GM12878 (cell line): Measurements from ENCODE around the gene GGTA1. TPM values are rescaled to one million over a fixed set of nuclear protein-coding genes. Genes with fewer than 3 reads are reported as not detected.

Experiments
- BCL11A ChIP-seq: IDR thresholded peaks from 2 replicates; pipeline ENCODE4 v1.6.1; 2011; ENCODE audit warnings: low read depth, low read length
- BRCA1 ChIP-seq: IDR thresholded peaks from 2 replicates; pipeline ENCODE4 v1.6.1; 2011; ENCODE audit warnings: low read depth, low read length, improper control_type of control experiment
- EED ChIP-seq: sonication (generic); IDR thresholded peaks from 2 replicates; pipeline ENCODE4 v1.6.1; 2016; ENCODE audit warnings: antibody characterized with exemption, low read depth
- FOXM1 ChIP-seq: IDR thresholded peaks from 2 replicates; pipeline ENCODE4 v1.6.1; 2012; ENCODE audit warnings: low read depth, mild to moderate bottlenecking, inconsistent platforms, low read length, moderate library complexity
- GABPA ChIP-seq: IDR thresholded peaks from 2 replicates; pipeline ENCODE4 v1.6.1; 2014; ENCODE audit warnings: antibody characterized with exemption, low read depth, mild to moderate bottlenecking, inconsistent platforms
- PAX5 ChIP-seq: IDR thresholded peaks from 2 replicates; pipeline ENCODE4 v1.6.1; 2011; ENCODE audit warnings: low read depth, low read length, borderline replicate concordance
- PAX8 ChIP-seq: fragments of 450-650 bp; IDR thresholded peaks from 2 replicates; pipeline ENCODE4 v1.6.1; 2017; ENCODE audit warnings: mild to moderate bottlenecking, moderate library complexity
- RUNX3 ChIP-seq: IDR thresholded peaks from 2 replicates; pipeline ENCODE4 v1.6.1; 2012; ENCODE audit warnings: low read length, inconsistent platforms
- TARDBP ChIP-seq: IDR thresholded peaks from 2 replicates; pipeline ENCODE4 v1.6.1; 2016; ENCODE audit warnings: borderline replicate concordance
- YBX1 ChIP-seq: fragments of 450-650 bp; IDR thresholded peaks from 2 replicates; pipeline ENCODE4 v1.6.1; 2016; ENCODE audit warnings: antibody characterized with exemption
- polyA plus RNA-seq, 11 experiments: library from polyadenylated mRNA; depleted of rRNA in 4 of 11; unstranded in 6 of 11; stranded (reverse) in 5 of 11; fragments of >200 nt; fragmentation: Nextera tagmentation in 4 of 11; fragmentation: Illumina TruSeq in 1 of 11; extraction: Ambion mirVana in 4 of 11; extraction: Trizol in 1 of 11; gene quantifications; 1 replicate in 1 of 11; 2 replicates in 10 of 11; pipeline versions ENCODE4 v1.2.1 to v1.2.3, GENCODE V29; 2011 to 2016; ENCODE audit warnings: inconsistent platforms in 2 of 11, missing spikeins in 2 of 11, low read depth in 1 of 11
- total RNA-seq, 4 experiments: library from RNA; depleted of rRNA in 3 of 4; stranded (reverse); fragments of >200 nt in 3 of 4; fragmentation: Illumina TruSeq in 1 of 4; extraction: Trizol in 1 of 4; gene quantifications; 2 replicates each; pipeline versions ENCODE4 v1.2.1 to v1.2.3, GENCODE V29; 2013 to 2021
- TF ChIP-seq, protein P1 (sequence below): fragments of 450-650 bp; formaldehyde crosslinking; IDR thresholded peaks from 2 replicates; pipeline ENCODE4 v1.4.0; 2022; ENCODE audit warnings: mild to moderate bottlenecking, moderate library complexity
- TF ChIP-seq, protein P2 (sequence below): fragments of 450-650 bp; formaldehyde crosslinking; IDR thresholded peaks from 2 replicates; pipeline ENCODE4 v1.5.0; 2022; ENCODE audit warnings: mild to moderate bottlenecking, missing genetic modification characterization
- TF ChIP-seq, protein P3 (sequence below): fragments of 450-650 bp; IDR thresholded peaks from 2 replicates; pipeline ENCODE4 v1.6.1; 2016; ENCODE audit warnings: mild to moderate bottlenecking
- TF ChIP-seq, protein P4 (sequence below): IDR thresholded peaks from 2 replicates; pipeline ENCODE4 v1.6.1; 2012; ENCODE audit warnings: improper control_type of control experiment, low read depth, low read length; ENCODE audit not compliant: insufficient replicate concordance
- TF ChIP-seq, protein P5 (sequence below): IDR thresholded peaks from 2 replicates; pipeline ENCODE4 v1.6.1; 2011; ENCODE audit warnings: mild to moderate bottlenecking, low read depth, low read length, moderate library complexity; ENCODE audit not compliant: insufficient replicate concordance

Gene GGTA1
- total and polyA plus RNA-seq, 10 of the 15 experiments (the other 5 are each of a cell fraction or from before 2014, with no cell fraction given) = 0.09 to 0.65 (median 0.17) TPM; not detected in 2

DNA sequence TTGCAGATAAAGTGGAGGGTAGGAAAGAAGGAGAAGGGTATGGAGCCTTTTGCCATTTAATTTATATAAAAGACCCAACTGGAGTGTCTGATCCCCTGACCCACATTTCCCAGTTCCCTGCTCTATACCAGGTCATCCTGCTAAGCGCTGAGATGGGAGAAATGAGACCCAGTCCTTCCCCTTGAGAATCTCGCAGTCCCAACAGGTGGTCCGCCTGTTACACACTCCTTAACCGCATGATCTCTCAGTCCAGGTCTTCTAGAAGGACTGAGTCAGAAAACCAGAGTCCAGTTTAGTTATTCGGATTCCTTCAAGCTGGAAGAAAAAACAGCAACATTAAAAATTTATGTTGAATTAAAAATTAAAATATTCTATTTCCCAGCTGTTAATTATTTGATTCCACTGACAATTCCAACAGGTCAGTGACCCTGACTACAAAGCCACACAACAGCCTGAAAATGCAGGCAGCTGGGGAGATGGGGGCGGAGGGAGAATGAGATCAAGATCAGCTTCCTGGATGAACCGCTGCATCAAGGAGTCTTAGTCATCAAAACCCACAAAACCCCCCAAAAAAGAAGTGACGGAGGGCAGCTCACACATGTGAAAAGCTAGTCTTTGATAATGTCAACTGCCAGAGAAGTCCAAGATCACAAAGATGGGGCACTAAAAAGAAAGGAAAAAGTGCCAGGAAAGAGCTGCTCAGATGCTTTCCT lies 44.0 kb downstream of the GGTA1 start (continued):
- TF ChIP-seq, protein P1, sequence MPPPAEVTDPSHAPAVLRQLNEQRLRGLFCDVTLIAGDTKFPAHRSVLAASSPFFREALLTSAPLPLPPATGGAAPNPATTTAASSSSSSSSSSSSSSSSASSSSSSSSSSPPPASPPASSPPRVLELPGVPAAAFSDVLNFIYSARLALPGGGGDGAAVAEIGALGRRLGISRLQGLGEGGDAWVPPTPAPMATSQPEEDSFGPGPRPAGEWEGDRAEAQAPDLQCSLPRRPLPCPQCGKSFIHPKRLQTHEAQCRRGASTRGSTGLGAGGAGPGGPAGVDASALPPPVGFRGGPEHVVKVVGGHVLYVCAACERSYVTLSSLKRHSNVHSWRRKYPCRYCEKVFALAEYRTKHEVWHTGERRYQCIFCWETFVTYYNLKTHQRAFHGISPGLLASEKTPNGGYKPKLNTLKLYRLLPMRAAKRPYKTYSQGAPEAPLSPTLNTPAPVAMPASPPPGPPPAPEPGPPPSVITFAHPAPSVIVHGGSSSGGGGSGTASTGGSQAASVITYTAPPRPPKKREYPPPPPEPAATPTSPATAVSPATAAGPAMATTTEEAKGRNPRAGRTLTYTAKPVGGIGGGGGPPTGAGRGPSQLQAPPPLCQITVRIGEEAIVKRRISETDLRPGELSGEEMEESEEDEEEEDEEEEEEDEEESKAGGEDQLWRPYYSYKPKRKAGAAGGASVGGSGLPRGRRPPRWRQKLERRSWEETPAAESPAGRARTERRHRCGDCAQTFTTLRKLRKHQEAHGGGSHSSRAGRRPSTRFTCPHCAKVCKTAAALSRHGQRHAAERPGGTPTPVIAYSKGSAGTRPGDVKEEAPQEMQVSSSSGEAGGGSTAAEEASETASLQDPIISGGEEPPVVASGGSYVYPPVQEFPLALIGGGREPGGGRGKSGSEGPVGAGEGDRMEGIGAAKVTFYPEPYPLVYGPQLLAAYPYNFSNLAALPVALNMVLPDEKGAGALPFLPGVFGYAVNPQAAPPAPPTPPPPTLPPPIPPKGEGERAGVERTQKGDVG = no peak
- TF ChIP-seq YBX1 (no peak), PAX8 (no peak), PAX5 (no peak), TARDBP (no peak), EED (peak; percentile 60; the same call in 1 of the 2 replicates), FOXM1 (peak; percentile 55; the same call in 1 of the 2 replicates), GABPA (0 out of 2 replicates have a peak, but pooled peaks have one; percentile 7), BCL11A (peak; percentile 48; the same call in 1 of the 2 replicates), BRCA1 (no peak), RUNX3 (peak; percentile 93)
- TF ChIP-seq, protein P2, sequence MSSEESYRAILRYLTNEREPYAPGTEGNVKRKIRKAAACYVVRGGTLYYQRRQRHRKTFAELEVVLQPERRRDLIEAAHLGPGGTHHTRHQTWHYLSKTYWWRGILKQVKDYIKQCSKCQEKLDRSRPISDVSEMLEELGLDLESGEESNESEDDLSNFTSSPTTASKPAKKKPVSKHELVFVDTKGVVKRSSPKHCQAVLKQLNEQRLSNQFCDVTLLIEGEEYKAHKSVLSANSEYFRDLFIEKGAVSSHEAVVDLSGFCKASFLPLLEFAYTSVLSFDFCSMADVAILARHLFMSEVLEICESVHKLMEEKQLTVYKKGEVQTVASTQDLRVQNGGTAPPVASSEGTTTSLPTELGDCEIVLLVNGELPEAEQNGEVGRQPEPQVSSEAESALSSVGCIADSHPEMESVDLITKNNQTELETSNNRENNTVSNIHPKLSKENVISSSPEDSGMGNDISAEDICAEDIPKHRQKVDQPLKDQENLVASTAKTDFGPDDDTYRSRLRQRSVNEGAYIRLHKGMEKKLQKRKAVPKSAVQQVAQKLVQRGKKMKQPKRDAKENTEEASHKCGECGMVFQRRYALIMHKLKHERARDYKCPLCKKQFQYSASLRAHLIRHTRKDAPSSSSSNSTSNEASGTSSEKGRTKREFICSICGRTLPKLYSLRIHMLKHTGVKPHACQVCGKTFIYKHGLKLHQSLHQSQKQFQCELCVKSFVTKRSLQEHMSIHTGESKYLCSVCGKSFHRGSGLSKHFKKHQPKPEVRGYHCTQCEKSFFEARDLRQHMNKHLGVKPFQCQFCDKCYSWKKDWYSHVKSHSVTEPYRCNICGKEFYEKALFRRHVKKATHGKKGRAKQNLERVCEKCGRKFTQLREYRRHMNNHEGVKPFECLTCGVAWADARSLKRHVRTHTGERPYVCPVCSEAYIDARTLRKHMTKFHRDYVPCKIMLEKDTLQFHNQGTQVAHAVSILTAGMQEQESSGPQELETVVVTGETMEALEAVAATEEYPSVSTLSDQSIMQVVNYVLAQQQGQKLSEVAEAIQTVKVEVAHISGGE (CRISPR knock-in tag) = no peak
- TF ChIP-seq, protein P3, sequence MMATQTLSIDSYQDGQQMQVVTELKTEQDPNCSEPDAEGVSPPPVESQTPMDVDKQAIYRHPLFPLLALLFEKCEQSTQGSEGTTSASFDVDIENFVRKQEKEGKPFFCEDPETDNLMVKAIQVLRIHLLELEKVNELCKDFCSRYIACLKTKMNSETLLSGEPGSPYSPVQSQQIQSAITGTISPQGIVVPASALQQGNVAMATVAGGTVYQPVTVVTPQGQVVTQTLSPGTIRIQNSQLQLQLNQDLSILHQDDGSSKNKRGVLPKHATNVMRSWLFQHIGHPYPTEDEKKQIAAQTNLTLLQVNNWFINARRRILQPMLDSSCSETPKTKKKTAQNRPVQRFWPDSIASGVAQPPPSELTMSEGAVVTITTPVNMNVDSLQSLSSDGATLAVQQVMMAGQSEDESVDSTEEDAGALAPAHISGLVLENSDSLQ = no peak
- TF ChIP-seq, protein P4, sequence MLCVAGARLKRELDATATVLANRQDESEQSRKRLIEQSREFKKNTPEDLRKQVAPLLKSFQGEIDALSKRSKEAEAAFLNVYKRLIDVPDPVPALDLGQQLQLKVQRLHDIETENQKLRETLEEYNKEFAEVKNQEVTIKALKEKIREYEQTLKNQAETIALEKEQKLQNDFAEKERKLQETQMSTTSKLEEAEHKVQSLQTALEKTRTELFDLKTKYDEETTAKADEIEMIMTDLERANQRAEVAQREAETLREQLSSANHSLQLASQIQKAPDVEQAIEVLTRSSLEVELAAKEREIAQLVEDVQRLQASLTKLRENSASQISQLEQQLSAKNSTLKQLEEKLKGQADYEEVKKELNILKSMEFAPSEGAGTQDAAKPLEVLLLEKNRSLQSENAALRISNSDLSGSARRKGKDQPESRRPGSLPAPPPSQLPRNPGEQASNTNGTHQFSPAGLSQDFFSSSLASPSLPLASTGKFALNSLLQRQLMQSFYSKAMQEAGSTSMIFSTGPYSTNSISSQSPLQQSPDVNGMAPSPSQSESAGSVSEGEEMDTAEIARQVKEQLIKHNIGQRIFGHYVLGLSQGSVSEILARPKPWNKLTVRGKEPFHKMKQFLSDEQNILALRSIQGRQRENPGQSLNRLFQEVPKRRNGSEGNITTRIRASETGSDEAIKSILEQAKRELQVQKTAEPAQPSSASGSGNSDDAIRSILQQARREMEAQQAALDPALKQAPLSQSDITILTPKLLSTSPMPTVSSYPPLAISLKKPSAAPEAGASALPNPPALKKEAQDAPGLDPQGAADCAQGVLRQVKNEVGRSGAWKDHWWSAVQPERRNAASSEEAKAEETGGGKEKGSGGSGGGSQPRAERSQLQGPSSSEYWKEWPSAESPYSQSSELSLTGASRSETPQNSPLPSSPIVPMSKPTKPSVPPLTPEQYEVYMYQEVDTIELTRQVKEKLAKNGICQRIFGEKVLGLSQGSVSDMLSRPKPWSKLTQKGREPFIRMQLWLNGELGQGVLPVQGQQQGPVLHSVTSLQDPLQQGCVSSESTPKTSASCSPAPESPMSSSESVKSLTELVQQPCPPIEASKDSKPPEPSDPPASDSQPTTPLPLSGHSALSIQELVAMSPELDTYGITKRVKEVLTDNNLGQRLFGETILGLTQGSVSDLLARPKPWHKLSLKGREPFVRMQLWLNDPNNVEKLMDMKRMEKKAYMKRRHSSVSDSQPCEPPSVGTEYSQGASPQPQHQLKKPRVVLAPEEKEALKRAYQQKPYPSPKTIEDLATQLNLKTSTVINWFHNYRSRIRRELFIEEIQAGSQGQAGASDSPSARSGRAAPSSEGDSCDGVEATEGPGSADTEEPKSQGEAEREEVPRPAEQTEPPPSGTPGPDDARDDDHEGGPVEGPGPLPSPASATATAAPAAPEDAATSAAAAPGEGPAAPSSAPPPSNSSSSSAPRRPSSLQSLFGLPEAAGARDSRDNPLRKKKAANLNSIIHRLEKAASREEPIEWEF = no peak
- TF ChIP-seq, protein P5, sequence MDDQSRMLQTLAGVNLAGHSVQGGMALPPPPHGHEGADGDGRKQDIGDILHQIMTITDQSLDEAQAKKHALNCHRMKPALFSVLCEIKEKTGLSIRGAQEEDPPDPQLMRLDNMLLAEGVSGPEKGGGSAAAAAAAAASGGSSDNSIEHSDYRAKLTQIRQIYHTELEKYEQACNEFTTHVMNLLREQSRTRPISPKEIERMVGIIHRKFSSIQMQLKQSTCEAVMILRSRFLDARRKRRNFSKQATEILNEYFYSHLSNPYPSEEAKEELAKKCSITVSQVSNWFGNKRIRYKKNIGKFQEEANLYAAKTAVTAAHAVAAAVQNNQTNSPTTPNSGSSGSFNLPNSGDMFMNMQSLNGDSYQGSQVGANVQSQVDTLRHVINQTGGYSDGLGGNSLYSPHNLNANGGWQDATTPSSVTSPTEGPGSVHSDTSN = no peak
